Measurements from ENCODE around the gene ZNF483.
"Not testable (repeated sequence)": the region's sequence is repeated elsewhere in the genome, so short reads cannot be mapped to it uniquely, and the experiment has no call there.

DNA sequence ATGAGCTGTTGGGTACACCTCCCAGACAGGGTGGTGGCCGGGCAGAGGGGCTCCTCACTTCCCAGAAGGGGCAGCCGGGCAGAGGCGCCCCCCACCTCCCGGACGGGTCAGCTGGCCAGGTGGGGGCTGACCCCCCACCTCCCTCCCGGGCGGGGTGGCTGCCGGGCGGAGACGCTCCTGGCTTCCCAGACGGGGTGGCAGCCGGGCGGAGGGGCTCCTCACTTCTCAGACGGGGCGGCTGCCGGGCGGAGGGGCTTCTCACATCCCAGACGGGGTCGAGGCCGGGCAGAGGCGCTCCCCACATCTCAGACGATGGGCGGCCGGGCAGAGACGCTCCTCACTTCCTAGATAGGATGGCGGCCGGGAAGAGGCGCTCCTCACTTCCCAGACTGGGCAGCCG lies 92.4 kb downstream of the ZNF483 start:
- TF ChIP-seq, protein P1, sequence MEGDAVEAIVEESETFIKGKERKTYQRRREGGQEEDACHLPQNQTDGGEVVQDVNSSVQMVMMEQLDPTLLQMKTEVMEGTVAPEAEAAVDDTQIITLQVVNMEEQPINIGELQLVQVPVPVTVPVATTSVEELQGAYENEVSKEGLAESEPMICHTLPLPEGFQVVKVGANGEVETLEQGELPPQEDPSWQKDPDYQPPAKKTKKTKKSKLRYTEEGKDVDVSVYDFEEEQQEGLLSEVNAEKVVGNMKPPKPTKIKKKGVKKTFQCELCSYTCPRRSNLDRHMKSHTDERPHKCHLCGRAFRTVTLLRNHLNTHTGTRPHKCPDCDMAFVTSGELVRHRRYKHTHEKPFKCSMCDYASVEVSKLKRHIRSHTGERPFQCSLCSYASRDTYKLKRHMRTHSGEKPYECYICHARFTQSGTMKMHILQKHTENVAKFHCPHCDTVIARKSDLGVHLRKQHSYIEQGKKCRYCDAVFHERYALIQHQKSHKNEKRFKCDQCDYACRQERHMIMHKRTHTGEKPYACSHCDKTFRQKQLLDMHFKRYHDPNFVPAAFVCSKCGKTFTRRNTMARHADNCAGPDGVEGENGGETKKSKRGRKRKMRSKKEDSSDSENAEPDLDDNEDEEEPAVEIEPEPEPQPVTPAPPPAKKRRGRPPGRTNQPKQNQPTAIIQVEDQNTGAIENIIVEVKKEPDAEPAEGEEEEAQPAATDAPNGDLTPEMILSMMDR (IDR thresholded peaks at IDR 0.05 in 8 of 11, conservative IDR thresholded peaks at IDR 0.05 in 3 of 11), result not testable (repeated sequence)
- TF ChIP-seq POLR2AphosphoS5, POLR2A (IDR thresholded peaks at IDR 0.05): not testable (repeated sequence)
